IPS-18a (cell line): Measurements from ENCODE around the gene NUBP1.

Experiments
- H3K27ac ChIP-seq: one replicate; pipeline ENCODE4 v1.5.1; 2013; ENCODE audit warnings: low read length
- H3K27me3 ChIP-seq: one replicate; pipeline ENCODE4 v1.6.1; 2013; ENCODE audit warnings: mild to moderate bottlenecking, low read length; ENCODE audit not compliant: control insufficient read depth, insufficient read depth
- H3K36me3 ChIP-seq: one replicate; pipeline ENCODE4 v1.6.1; 2013; ENCODE audit warnings: low read depth, low read length; ENCODE audit not compliant: control insufficient read depth
- H3K4me1 ChIP-seq: one replicate; pipeline ENCODE4 v1.6.1; 2013; ENCODE audit warnings: low read depth, low read length; ENCODE audit not compliant: control insufficient read depth
- H3K4me3 ChIP-seq: one replicate; pipeline ENCODE4 v1.5.1; 2013; ENCODE audit warnings: low read length
- H3K9ac ChIP-seq: one replicate; pipeline ENCODE4 v1.6.1; 2013; ENCODE audit warnings: mild to moderate bottlenecking, low read length, moderate library complexity
- H3K9me3 ChIP-seq: one replicate; pipeline ENCODE4 v1.6.1; 2013; ENCODE audit warnings: low read depth, low read length; ENCODE audit not compliant: control insufficient read depth

Gene NUBP1

GRCh38 chr16:10809706-10810105, 66.1 kb downstream of the NUBP1 start:
- Histone ChIP-seq H3K9ac (no peak overlapping the region), H3K27me3 (no peaks in the 10 kb centered on the region), H3K4me1 (no peaks in the 10 kb centered on the region), H3K9me3 (no peaks in the 10 kb centered on the region), H3K36me3 (no peaks in the 10 kb centered on the region), H3K27ac (no peak overlapping the region), H3K4me3 (no peak overlapping the region)

GRCh38 chr16:10812312-10813098, 68.9 kb downstream of the NUBP1 start:
- no peaks in the 10 kb centered on the region for H3K36me3 ChIP-seq
- H3K9ac ChIP-seq = no peak overlapping the region
- H3K27me3 ChIP-seq = peaks cover 1% of the 10 kb centered on the region
- no peak overlapping the region for H3K27ac ChIP-seq
- no peak overlapping the region for H3K4me3 ChIP-seq
- no peaks in the 10 kb centered on the region for H3K9me3 ChIP-seq
- H3K4me1 ChIP-seq = no peaks in the 10 kb centered on the region

GRCh38 chr16:10813099-10813455, 69.4 kb downstream of the NUBP1 start:
- no peak overlapping the region for H3K27ac ChIP-seq
- no peak overlapping the region for H3K9ac ChIP-seq
- H3K27me3 ChIP-seq = peaks cover 6% of the 10 kb centered on the region
- H3K36me3 ChIP-seq = no peaks in the 10 kb centered on the region
- no peaks in the 10 kb centered on the region for H3K9me3 ChIP-seq
- H3K4me1 ChIP-seq = no peaks in the 10 kb centered on the region
- H3K4me3 ChIP-seq = no peak overlapping the region

GRCh38 chr16:10817514-10817913, 73.9 kb downstream of the NUBP1 start:
- Histone ChIP-seq H3K9me3 (no peaks in the 10 kb centered on the region), H3K4me1 (no peaks in the 10 kb centered on the region), H3K36me3 (no peaks in the 10 kb centered on the region), H3K4me3 (no peak overlapping the region), H3K9ac (no peak overlapping the region), H3K27ac (no peak overlapping the region), H3K27me3 (peaks cover 6% of the 10 kb centered on the region)

- Histone ChIP-seq H3K9ac (no peak within 1 kb of the TSS), H3K4me3 (peak within 1 kb of the TSS; percentile 51), H3K9me3 (no peaks in the 10 kb centered on the region), H3K27me3 (peaks cover 6% of the 10 kb centered on the region), H3K36me3 (no peaks in the 10 kb centered on the region), H3K27ac (no peak within 1 kb of the TSS), H3K4me1 (no peaks in the 10 kb centered on the region)
Measured at GRCh38 chr16:10817963-10818941, 74.6 kb downstream of the NUBP1 start, which contains the start of gene TVP23A. Gene TVP23A, minus strand, starts transcription at chr16:10818794. Its CDS starts 301 bp downstream, at chr16:10818493.
